GM12878 (cell line): ENCODE data around the gene MICALL2. TPM values are rescaled to one million over a fixed set of nuclear protein-coding genes. Genes with fewer than 3 reads are reported as not detected.

Experiments used
- ATAC-seq: fragments of 200-7000 bp; cut with Tn5 transposase; 3 replicates; pipeline ENCODE4 v1.9.1; 2020; ENCODE audit warnings: mild to moderate bottlenecking, moderate library complexity
- BruUV-seq: library from RNA; stranded (reverse); fragments of 400-500 nt; replicated peaks from 2 replicates; lab custom pipeline; 2021; lab: Mats Ljungman, UMichigan
- CTCF ChIA-PET: fragments of 300-600 bp; sonication (Branson Sonifier 250); formaldehyde crosslinking; extraction: SDS; loops from one replicate; lab custom pipeline; 2021; ENCODE audit warnings: inconsistent platforms; lab: Yijun Ruan, JAX
- POLR2A ChIA-PET: fragments of 350-600 bp; formaldehyde crosslinking; extraction: SDS; loops from one replicate; lab custom pipeline; 2021; ENCODE audit warnings: inconsistent platforms; lab: Charles Lee
- RAD21 ChIA-PET: fragments of 300-600 bp; sonication (Branson Sonifier 250); formaldehyde crosslinking; loops from one replicate; lab custom pipeline; 2023; ENCODE audit warnings: antibody characterized with exemption; ENCODE audit not compliant: unreplicated experiment; lab: Charles Lee
- SMC1A ChIA-PET: fragments of 300-600 bp; sonication (Branson Sonifier 250); formaldehyde crosslinking; loops from one replicate; lab custom pipeline; 2023; ENCODE audit not compliant: unreplicated experiment, uncharacterized antibody; lab: Charles Lee
- DNase-seq: peaks from one replicate; pipeline ENCODE4 v3.0.0-alpha.2; 2011; ENCODE audit warnings: low read depth, low spot score
- FAIRE-seq: peaks from 3 replicates; lab custom pipeline; 2011; peaks lifted over from hg19 to GRCh38; lab: Jason Lieb, UNC
- H2AFZ ChIP-seq: 2 replicates; pipeline ENCODE4 v1.6.0; 2011; ENCODE audit warnings: low read depth, low read length, control low read depth; ENCODE audit not compliant: control insufficient read depth
- H3K27ac ChIP-seq: 2 replicates; pipeline ENCODE4 v1.5.1; 2011; ENCODE audit warnings: control low read depth; ENCODE audit not compliant: control insufficient read depth, insufficient read depth
- H3K27me3 ChIP-seq, 2 experiments: replicated peaks in 1 of 2; 2 replicates each; pipeline versions ENCODE4 v1.6.0 to v1.6.1; 2011; ENCODE audit warnings: low read length in 1 of 2; ENCODE audit not compliant: control insufficient read depth in 2 of 2, insufficient read depth in 2 of 2
- H3K36me3 ChIP-seq, 2 experiments: 2 replicates each; pipeline ENCODE4 v1.5.1; 2011; ENCODE audit warnings: low read length in 1 of 2; ENCODE audit not compliant: control insufficient read depth in 2 of 2, insufficient read depth in 2 of 2
- H3K4me1 ChIP-seq: 2 replicates; pipeline ENCODE4 v1.6.1; 2011; ENCODE audit warnings: mild to moderate bottlenecking, low read length, moderate library complexity, mixed read lengths; ENCODE audit not compliant: control insufficient read depth, insufficient read depth
- H3K4me2 ChIP-seq: 2 replicates; pipeline ENCODE4 v1.6.0; 2011; ENCODE audit warnings: control low read depth; ENCODE audit not compliant: control insufficient read depth, insufficient read depth
- H3K4me3 ChIP-seq: fragments of 200-600 bp; sonication (generic); 2 replicates; pipeline ENCODE4 v1.5.1; 2016
- H3K79me2 ChIP-seq: 2 replicates; pipeline ENCODE4 v1.6.0; 2011; ENCODE audit warnings: low read length; ENCODE audit not compliant: control insufficient read depth, insufficient read depth
- H3K9ac ChIP-seq: 2 replicates; pipeline ENCODE4 v1.8.0; 2011; ENCODE audit warnings: low read length, control low read depth, mixed read lengths; ENCODE audit not compliant: control insufficient read depth, insufficient read depth
- H3K9me3 ChIP-seq: replicated peaks from 3 replicates; pipeline ENCODE4 v1.5.1; 2011; ENCODE audit warnings: mild to moderate bottlenecking, low read length; ENCODE audit not compliant: control insufficient read depth, insufficient read depth
- H4K20me1 ChIP-seq: 2 replicates; pipeline ENCODE4 v1.6.0; 2011; ENCODE audit not compliant: control insufficient read depth, insufficient read depth
- E2F4 ChIP-seq: IDR thresholded peaks from 2 replicates; pipeline ENCODE4 v1.6.1; 2012; ENCODE audit warnings: low read depth, low read length, improper control_type of control experiment
- EED ChIP-seq: sonication (generic); IDR thresholded peaks from 2 replicates; pipeline ENCODE4 v1.6.1; 2016; ENCODE audit warnings: antibody characterized with exemption, low read depth
- POLR2AphosphoS5 ChIP-seq: IDR thresholded peaks from 2 replicates; pipeline ENCODE4 v1.6.1; 2011; ENCODE audit warnings: mild to moderate bottlenecking, low read length, inconsistent platforms
- SREBF2 ChIP-seq: IDR thresholded peaks from 2 replicates; pipeline ENCODE4 v1.6.1; 2012; ENCODE audit warnings: mild to moderate bottlenecking, low read length
- ZZZ3 ChIP-seq: IDR thresholded peaks from 2 replicates; pipeline ENCODE4 v1.6.1; 2011; ENCODE audit warnings: low read depth; ENCODE audit not compliant: control insufficient read depth, insufficient read length
- WGBS: methylation state at CpG from one replicate; pipeline ENCODE4 v1.1.6; 2016; ENCODE audit warnings: low lambda C conversion rate; ENCODE audit not compliant: insufficient replicate concordance, insufficient coverage; ENCODE audit errors: missing lambda C conversion rate; 5-methylcytosine and 5-hydroxymethylcytosine counted together
- in situ Hi-C: fragments of 300-500 bp; cut with MboI; formaldehyde crosslinking; loops from 9 replicates; pipeline ENCODE4 v1.14.3; 2018; ENCODE audit warnings: mixed read lengths
- intact Hi-C: fragments of 100-400 bp; cut with micrococcal nuclease; formaldehyde crosslinking; loops from one replicate; pipeline ENCODE4 v1.14.2; 2022; ENCODE audit not compliant: unreplicated experiment
- polyA plus RNA-seq, 11 experiments: library from polyadenylated mRNA; depleted of rRNA in 4 of 11; unstranded in 6 of 11; stranded (reverse) in 5 of 11; fragments of >200 nt; fragmentation: Nextera tagmentation in 4 of 11; fragmentation: Illumina TruSeq in 1 of 11; extraction: Ambion mirVana in 4 of 11; extraction: Trizol in 1 of 11; gene quantifications; 1 replicate in 1 of 11; 2 replicates in 10 of 11; pipeline versions ENCODE4 v1.2.1 to v1.2.3, GENCODE V29; 2011 to 2016; ENCODE audit warnings: inconsistent platforms in 2 of 11, missing spikeins in 2 of 11, low read depth in 1 of 11
- total RNA-seq, 4 experiments: library from RNA; depleted of rRNA in 3 of 4; stranded (reverse); fragments of >200 nt in 3 of 4; fragmentation: Illumina TruSeq in 1 of 4; extraction: Trizol in 1 of 4; gene quantifications; 2 replicates each; pipeline versions ENCODE4 v1.2.1 to v1.2.3, GENCODE V29; 2013 to 2021
- TF ChIP-seq, protein P1 (sequence below): fragments of 450-650 bp; IDR thresholded peaks from 2 replicates; pipeline ENCODE4 v1.6.1; 2018; ENCODE audit warnings: borderline replicate concordance, mild to moderate bottlenecking; ENCODE audit not compliant: partially characterized antibody

The MICALL2 gene
- total and polyA plus RNA-seq, 10 of the 15 experiments (the other 5 are each of a cell fraction or from before 2014, with no cell fraction given), result 0.04 to 1.7 (median 0.83) TPM; not detected in 3

DNA sequence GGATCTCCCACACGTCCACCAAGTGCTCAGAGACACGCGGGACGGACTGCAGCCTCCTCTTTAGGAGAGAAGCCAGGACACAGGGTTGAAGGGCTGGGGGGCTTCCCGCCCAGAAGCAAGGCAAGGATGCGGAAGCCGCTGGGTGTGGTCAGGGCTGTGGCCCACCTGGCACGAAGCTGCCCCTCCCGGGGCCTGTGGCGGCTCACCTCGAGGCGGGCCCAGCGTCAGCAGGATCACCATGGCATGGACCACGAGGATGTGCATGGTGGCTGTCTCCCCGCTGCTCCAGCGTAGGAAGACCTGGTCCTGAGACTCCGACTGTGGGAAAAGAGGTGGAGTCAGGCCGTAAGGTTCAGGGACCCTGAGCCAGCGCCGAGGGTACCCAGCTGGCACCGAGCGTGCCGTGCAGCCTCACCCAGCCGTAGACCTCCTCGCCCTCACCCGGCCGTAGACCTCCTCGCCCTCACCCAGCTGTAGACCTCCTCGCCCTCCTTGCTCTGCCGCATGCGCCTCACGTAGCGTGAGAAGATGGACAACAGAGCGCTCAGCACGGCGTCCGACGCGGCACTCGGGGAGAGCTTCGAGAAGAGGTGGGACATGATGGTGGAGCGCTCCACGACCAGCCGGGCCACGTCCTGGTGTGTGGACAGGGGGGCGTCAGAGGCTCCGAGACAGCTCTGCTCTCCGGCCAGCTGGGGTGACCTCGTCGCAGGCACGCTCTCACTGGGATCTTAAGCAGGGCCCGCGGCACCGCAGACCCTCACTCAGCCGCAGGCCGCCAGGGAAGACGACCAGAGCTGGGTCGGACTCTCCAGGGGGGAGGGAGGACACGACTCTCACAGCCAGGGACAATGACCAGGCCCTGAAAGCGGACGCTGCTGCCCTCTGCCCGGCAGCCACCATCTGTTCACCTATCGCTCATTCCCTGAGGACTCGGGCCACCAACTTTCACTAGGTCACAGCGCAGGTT lies 24.6 kb upstream of the MICALL2 start:
- Histone ChIP-seq H3K79me2 (no peaks in the 10 kb centered on the region), H3K27me3 (no peaks in the 10 kb centered on the region), H3K4me3 (no peak overlapping the region), H3K4me2 (no peak overlapping the region), H3K9me3 (no peaks in the 10 kb centered on the region), H3K36me3 (peaks cover 0 to 31% of the 10 kb centered on the region in 2 experiments; a peak in 2 of 4 replicates), H3K9ac (no peak overlapping the region), H3K27ac (no peak overlapping the region), H2AFZ (no peak overlapping the region), H3K4me1 (no peaks in the 10 kb centered on the region), H4K20me1 (no peaks in the 10 kb centered on the region)
- ChIA-PET SMC1A (no interaction called here), POLR2A (no interaction called here), RAD21 (no interaction called here), CTCF (no interaction called here)
- WGBS, result 96% methylated on average over 65 of the region's 65 CpGs
- DNase-seq (no peak), ATAC-seq (no peak), FAIRE-seq (no peak)
- in situ Hi-C loops (no loop called here), intact Hi-C loops (no loop called here)
- TF ChIP-seq EED, result no peak
- TF ChIP-seq E2F4, result no peak
- no peak for TF ChIP-seq ZZZ3
- TF ChIP-seq SREBF2, result no peak
- no peak for TF ChIP-seq POLR2AphosphoS5
- TF ChIP-seq, protein P1, sequence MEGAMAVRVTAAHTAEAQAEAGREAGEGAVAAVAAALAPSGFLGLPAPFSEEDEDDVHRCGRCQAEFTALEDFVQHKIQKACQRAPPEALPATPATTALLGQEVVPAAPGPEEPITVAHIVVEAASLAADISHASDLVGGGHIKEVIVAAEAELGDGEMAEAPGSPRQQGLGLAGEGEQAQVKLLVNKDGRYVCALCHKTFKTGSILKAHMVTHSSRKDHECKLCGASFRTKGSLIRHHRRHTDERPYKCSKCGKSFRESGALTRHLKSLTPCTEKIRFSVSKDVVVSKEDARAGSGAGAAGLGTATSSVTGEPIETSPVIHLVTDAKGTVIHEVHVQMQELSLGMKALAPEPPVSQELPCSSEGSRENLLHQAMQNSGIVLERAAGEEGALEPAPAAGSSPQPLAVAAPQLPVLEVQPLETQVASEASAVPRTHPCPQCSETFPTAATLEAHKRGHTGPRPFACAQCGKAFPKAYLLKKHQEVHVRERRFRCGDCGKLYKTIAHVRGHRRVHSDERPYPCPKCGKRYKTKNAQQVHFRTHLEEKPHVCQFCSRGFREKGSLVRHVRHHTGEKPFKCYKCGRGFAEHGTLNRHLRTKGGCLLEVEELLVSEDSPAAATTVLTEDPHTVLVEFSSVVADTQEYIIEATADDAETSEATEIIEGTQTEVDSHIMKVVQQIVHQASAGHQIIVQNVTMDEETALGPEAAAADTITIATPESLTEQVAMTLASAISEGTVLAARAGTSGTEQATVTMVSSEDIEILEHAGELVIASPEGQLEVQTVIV, result no peak
- BruUV-seq, result no TSS peak
